ENCODE measurements around the gene GPR37L1.

GRCh38 chr1:202127061-202127460 lies 4.3 kb downstream of the GPR37L1 start:
- TF ChIP-seq TCF12 (IDR thresholded peaks at IDR 0.05; ENCODE audit: low read depth, low read length) (no peak), CBX8 (IDR thresholded peaks at IDR 0.05; ENCODE audit: borderline replicate concordance, low read depth, low read length) (no peak), CREB1 (IDR thresholded peaks at IDR 0.05) (no peak), EZH2 (IDR thresholded peaks at IDR 0.05; ENCODE audit: low read depth, low read length, severe bottlenecking) (no peak), ZNF274 (IDR thresholded peaks at IDR 0.05; ENCODE audit: borderline replicate concordance, extremely low read depth, low read length) (no peak), POLR2AphosphoS5 (IDR thresholded peaks at IDR 0.05; ENCODE audit: low read depth, low read length) (no peak)
- TF ChIP-seq, protein P1, sequence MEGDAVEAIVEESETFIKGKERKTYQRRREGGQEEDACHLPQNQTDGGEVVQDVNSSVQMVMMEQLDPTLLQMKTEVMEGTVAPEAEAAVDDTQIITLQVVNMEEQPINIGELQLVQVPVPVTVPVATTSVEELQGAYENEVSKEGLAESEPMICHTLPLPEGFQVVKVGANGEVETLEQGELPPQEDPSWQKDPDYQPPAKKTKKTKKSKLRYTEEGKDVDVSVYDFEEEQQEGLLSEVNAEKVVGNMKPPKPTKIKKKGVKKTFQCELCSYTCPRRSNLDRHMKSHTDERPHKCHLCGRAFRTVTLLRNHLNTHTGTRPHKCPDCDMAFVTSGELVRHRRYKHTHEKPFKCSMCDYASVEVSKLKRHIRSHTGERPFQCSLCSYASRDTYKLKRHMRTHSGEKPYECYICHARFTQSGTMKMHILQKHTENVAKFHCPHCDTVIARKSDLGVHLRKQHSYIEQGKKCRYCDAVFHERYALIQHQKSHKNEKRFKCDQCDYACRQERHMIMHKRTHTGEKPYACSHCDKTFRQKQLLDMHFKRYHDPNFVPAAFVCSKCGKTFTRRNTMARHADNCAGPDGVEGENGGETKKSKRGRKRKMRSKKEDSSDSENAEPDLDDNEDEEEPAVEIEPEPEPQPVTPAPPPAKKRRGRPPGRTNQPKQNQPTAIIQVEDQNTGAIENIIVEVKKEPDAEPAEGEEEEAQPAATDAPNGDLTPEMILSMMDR (IDR thresholded peaks at IDR 0.05; ENCODE audit: control extremely low read depth in 1 of 3, insufficient read depth in 1 of 3, low read depth in 1 of 3, low read length in 3 of 3) = no peak
- TF ChIP-seq, protein P2, sequence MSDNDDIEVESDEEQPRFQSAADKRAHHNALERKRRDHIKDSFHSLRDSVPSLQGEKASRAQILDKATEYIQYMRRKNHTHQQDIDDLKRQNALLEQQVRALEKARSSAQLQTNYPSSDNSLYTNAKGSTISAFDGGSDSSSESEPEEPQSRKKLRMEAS (IDR thresholded peaks at IDR 0.05) = no peak
